Neural progenitor cell (in vitro differentiated cells): ENCODE measurements around the gene FKBP1B. TPM values are rescaled to one million over a fixed set of nuclear protein-coding genes. Genes with fewer than 3 reads are reported as not detected.

Experiments used
- DNase-seq: peaks from one replicate; pipeline ENCODE4 v3.0.0-alpha.2; 2016; ENCODE audit warnings: low spot score
- H2AFZ ChIP-seq: fragments of 200-600 bp; sonication (generic); replicated peaks from 2 replicates; pipeline ENCODE4 v1.6.1; 2016; ENCODE audit warnings: antibody characterized with exemption
- H3F3A ChIP-seq: fragments of 200-600 bp; sonication (generic); 2 replicates; pipeline ENCODE4 v1.6.1; 2016; ENCODE audit warnings: antibody characterized with exemption, low read depth
- H3K27ac ChIP-seq: fragments of 200-600 bp; sonication (generic); 2 replicates; pipeline ENCODE4 v1.5.1; 2016; ENCODE audit warnings: mild to moderate bottlenecking
- H3K27me3 ChIP-seq: fragments of 200-600 bp; sonication (generic); 2 replicates; pipeline ENCODE4 v1.6.1; 2016; ENCODE audit warnings: mild to moderate bottlenecking, moderate library complexity
- H3K36me3 ChIP-seq: fragments of 200-600 bp; sonication (generic); 2 replicates; pipeline ENCODE4 v1.5.1; 2016
- H3K4me1 ChIP-seq: fragments of 200-600 bp; sonication (generic); 2 replicates; pipeline ENCODE4 v1.6.1; 2016; ENCODE audit warnings: mixed run types
- H3K4me2 ChIP-seq: fragments of 200-600 bp; sonication (generic); 2 replicates; pipeline ENCODE4 v1.6.1; 2016
- H3K4me3 ChIP-seq: fragments of 200-600 bp; sonication (generic); 2 replicates; pipeline ENCODE4 v1.5.1; 2016
- H3K79me2 ChIP-seq: fragments of 200-600 bp; sonication (generic); 2 replicates; pipeline ENCODE4 v1.6.1; 2016; ENCODE audit warnings: low read depth
- H3K9ac ChIP-seq: fragments of 200-600 bp; sonication (generic); 2 replicates; pipeline ENCODE4 v1.6.1; 2016
- H3K9me3 ChIP-seq: fragments of 200-600 bp; sonication (generic); 2 replicates; pipeline ENCODE4 v1.5.1; 2016; ENCODE audit warnings: low read depth
- H4K20me1 ChIP-seq: fragments of 200-600 bp; sonication (generic); 2 replicates; pipeline ENCODE4 v1.6.1; 2016; ENCODE audit warnings: low read depth
- H3K27ac Mint-ChIP-seq: 3 replicates; pipeline ENCODE4 v1.8.0; 2021; ENCODE audit warnings: mixed read lengths
- H3K27me3 Mint-ChIP-seq: 2 replicates; pipeline ENCODE4 v1.8.0; 2022; ENCODE audit warnings: low read depth, mild to moderate bottlenecking, inconsistent platforms, moderate library complexity, mixed read lengths; ENCODE audit not compliant: insufficient read depth
- H3K36me3 Mint-ChIP-seq: 3 replicates; pipeline ENCODE4 v1.8.0; 2021; ENCODE audit warnings: mixed read lengths
- H3K4me1 Mint-ChIP-seq: 3 replicates; pipeline ENCODE4 v1.8.0; 2021; ENCODE audit warnings: mixed read lengths
- H3K4me3 Mint-ChIP-seq: 3 replicates; pipeline ENCODE4 v1.8.0; 2021; ENCODE audit warnings: mild to moderate bottlenecking, moderate library complexity, mixed read lengths
- H3K9me3 Mint-ChIP-seq: 3 replicates; pipeline ENCODE4 v1.8.0; 2020; ENCODE audit warnings: mixed read lengths
- CTCF ChIP-seq: fragments of 200-600 bp; sonication (generic); IDR thresholded peaks from 2 replicates; pipeline ENCODE4 v1.5.1; 2017; ENCODE audit warnings: antibody characterized with exemption, mild to moderate bottlenecking
- EZH2 ChIP-seq: fragments of 200-600 bp; sonication (generic); IDR thresholded peaks from 2 replicates; pipeline ENCODE4 v1.6.1; 2017; ENCODE audit warnings: antibody characterized with exemption, mild to moderate bottlenecking, moderate library complexity
- EZH2phosphoT487 ChIP-seq: fragments of 200-600 bp; sonication (generic); IDR thresholded peaks from 2 replicates; pipeline ENCODE4 v1.6.1; 2017; ENCODE audit warnings: antibody characterized with exemption
- total RNA-seq: library from RNA; depleted of rRNA; stranded (reverse); fragments of >200 nt; gene quantifications from 2 replicates; pipeline ENCODE4 v1.2.3, GENCODE V29; 2015; ENCODE audit warnings: low replicate concordance

The FKBP1B gene
- total RNA-seq, 1 donor from 2014 or later = 46.0 TPM

GRCh38 chr2:24083567-24084385 lies 34.2 kb downstream of the FKBP1B start:
- Histone ChIP-seq H3K36me3 (no peaks in the 10 kb centered on the region), H3K4me2 (peak overlapping the region; percentile 78)

GRCh38 chr2:24084386-24085199 lies 35.1 kb downstream of the FKBP1B start, which contains the start of gene TP53I3:
Gene TP53I3 (minus strand): TSS chr2:24084834. CDS start chr2:24084326, 508 bp downstream.
- no peaks in the 10 kb centered on the region for H3K36me3 ChIP-seq
- H3K27me3 ChIP-seq = no peaks in the 10 kb centered on the region
- Mint-ChIP-seq H3K27ac (peak within 1 kb of the TSS; percentile 97), H3K36me3 (peaks cover 11% of the 10 kb centered on the region), H3K4me3 (peak within 1 kb of the TSS; percentile 93), H3K4me1 (peaks cover 20% of the 10 kb centered on the region), H3K9me3 (no peaks in the 10 kb centered on the region), H3K27me3 (peaks cover 6% of the 10 kb centered on the region)
- peak within 1 kb of the TSS; percentile 96 for H3K27ac ChIP-seq
- H3K9ac ChIP-seq = peak within 1 kb of the TSS; percentile 64
- no peaks in the 10 kb centered on the region for H3K9me3 ChIP-seq
- H2AFZ ChIP-seq = peak within 1 kb of the TSS; percentile 91
- peaks cover 8% of the 10 kb centered on the region for H3K79me2 ChIP-seq
- peaks cover 12% of the 10 kb centered on the region for H3K4me1 ChIP-seq
- H3K4me3 ChIP-seq = peak within 1 kb of the TSS; percentile 59
- H4K20me1 ChIP-seq = no peaks in the 10 kb centered on the region
- H3F3A ChIP-seq = peaks cover 30% of the 10 kb centered on the region
- H3K4me2 ChIP-seq = peak within 1 kb of the TSS; percentile 78
- no peak for TF ChIP-seq EZH2phosphoT487
- TF ChIP-seq CTCF = peak; percentile 93
- DNase-seq = peak; percentile 96

More at GRCh38 chr2:24083567-24084385, 34.2 kb downstream of the FKBP1B start:
- Histone ChIP-seq H3K9ac (peak overlapping the region; percentile 64), H3K79me2 (peaks cover 8% of the 10 kb centered on the region), H3F3A (peaks cover 31% of the 10 kb centered on the region), H3K4me3 (peak overlapping the region; percentile 59), H3K27ac (peak overlapping the region; percentile 96), H3K4me1 (peaks cover 12% of the 10 kb centered on the region), H3K27me3 (no peaks in the 10 kb centered on the region), H3K9me3 (no peaks in the 10 kb centered on the region), H4K20me1 (no peaks in the 10 kb centered on the region), H2AFZ (peak overlapping the region; percentile 91)
- H3K4me3 Mint-ChIP-seq = peak overlapping the region; percentile 93
- peaks cover 6% of the 10 kb centered on the region for H3K27me3 Mint-ChIP-seq
- H3K9me3 Mint-ChIP-seq = no peaks in the 10 kb centered on the region
- H3K27ac Mint-ChIP-seq = peak overlapping the region; percentile 97
- H3K36me3 Mint-ChIP-seq = peaks cover 9% of the 10 kb centered on the region
- DNase-seq = peak; percentile 91
- H3K4me1 Mint-ChIP-seq = peaks cover 20% of the 10 kb centered on the region
- TF ChIP-seq CTCF (no peak), EZH2phosphoT487 (no peak), EZH2 (no peak)

- Mint-ChIP-seq H3K27me3 (peaks cover 5% of the 10 kb centered on the region), H3K27ac (peak overlapping the region; percentile 97), H3K4me3 (peak overlapping the region; percentile 93), H3K36me3 (peaks cover 11% of the 10 kb centered on the region), H3K4me1 (peaks cover 20% of the 10 kb centered on the region), H3K9me3 (no peaks in the 10 kb centered on the region)
- H2AFZ ChIP-seq = peak overlapping the region; percentile 91
- H4K20me1 ChIP-seq = no peaks in the 10 kb centered on the region
- no peaks in the 10 kb centered on the region for H3K36me3 ChIP-seq
- no peaks in the 10 kb centered on the region for H3K9me3 ChIP-seq
- H3K27me3 ChIP-seq = no peaks in the 10 kb centered on the region
- DNase-seq = no peak
- H3K4me3 ChIP-seq = peak overlapping the region; percentile 59
- H3K4me1 ChIP-seq = peaks cover 12% of the 10 kb centered on the region
- peak overlapping the region; percentile 56 for H3K9ac ChIP-seq
- H3K4me2 ChIP-seq = peak overlapping the region; percentile 78
- peaks cover 8% of the 10 kb centered on the region for H3K79me2 ChIP-seq
- H3F3A ChIP-seq = peaks cover 30% of the 10 kb centered on the region
- TF ChIP-seq EZH2phosphoT487 (no peak), EZH2 (no peak)
- H3K27ac ChIP-seq = no peak overlapping the region
Observed at GRCh38 chr2:24085200-24085489, 35.6 kb downstream of the FKBP1B start.
